SK-N-MC (cell line): ENCODE measurements around the gene MAP4K4.

Source experiments
- EZH2 ChIP-seq: fragments of 200-600 bp; sonication (generic); IDR thresholded peaks from one replicate; pipeline ENCODE4 v1.6.1; 2017; ENCODE audit warnings: antibody characterized with exemption
- FOXP2 ChIP-seq: optimal IDR thresholded peaks from 2 replicates; pipeline ENCODE3; 2011; ENCODE audit warnings: mild to moderate bottlenecking, moderate library complexity; ENCODE audit not compliant: insufficient read depth; ENCODE audit errors: extremely low read length, control extremely low read depth
- POLR2AphosphoS5 ChIP-seq: IDR thresholded peaks from 2 replicates; pipeline ENCODE4 v1.6.1; 2012; ENCODE audit warnings: mild to moderate bottlenecking, low read depth, low read length, borderline replicate concordance

- TF ChIP-seq EZH2 = no peak
- no peak for TF ChIP-seq FOXP2
- TF ChIP-seq POLR2AphosphoS5 = no peak
These were observed 5.5 kb upstream of the MAP4K4 start for GRCh38 chr2:101692041-101692440.
